GM19467 (cell line): ENCODE measurements around the gene ANXA9.
A peak's percentile ranks its signal among the peaks of the same experiment; 100 is the strongest.

Source experiments
- ATAC-seq: cut with Tn5 transposase; IDR thresholded peaks from one replicate; pipeline ENCODE4 v1.9.1; 2021; ENCODE audit warnings: mild to moderate bottlenecking, moderate library complexity; ENCODE audit not compliant: unreplicated experiment

Gene ANXA9

DNA sequence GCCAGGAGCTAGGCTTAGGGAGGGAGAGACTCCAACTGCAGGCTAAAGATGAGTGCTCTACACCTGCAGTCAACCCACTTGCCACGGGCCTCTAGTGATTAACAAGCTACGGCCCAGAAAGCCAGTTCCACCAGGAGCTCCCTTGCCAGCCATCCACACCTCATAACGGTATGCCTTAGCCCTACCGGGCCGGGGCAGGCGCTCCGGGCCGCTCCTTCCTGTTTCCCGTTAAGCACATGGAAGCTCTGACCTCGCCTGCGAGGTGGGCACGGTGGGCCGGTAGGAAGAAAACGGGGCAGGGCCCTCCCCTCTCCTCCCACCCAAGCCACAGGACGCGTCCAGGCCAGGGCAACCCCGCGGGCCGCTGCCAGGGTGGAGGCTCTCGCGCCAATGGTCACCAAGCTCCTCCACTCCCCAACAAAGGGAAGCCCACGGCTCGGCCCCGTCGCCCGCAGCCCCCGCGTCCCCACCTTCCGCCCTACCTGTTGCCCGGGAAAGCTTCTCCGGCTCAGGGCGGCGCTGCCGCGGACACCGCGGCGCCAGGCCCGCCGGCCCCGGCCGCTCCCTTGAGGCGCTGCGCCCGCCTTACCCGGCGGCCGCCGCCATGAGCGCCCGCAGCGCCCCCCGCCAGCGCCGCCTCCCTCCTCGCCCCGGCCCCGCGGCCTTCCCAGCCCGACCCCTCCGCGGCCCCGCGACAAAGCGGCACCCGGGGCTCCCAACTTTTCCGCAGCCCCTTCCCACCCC is 8.1 kb upstream of the ANXA9 start:
- ATAC-seq: peak; percentile 33

GRCh38 chr1:150974580-150975478 is 7.3 kb upstream of the ANXA9 start, which contains the start of gene CERS2:
Gene CERS2 (minus strand): TSS chr1:150974835. CDS start chr1:150969090, 5,745 bp downstream.
- ATAC-seq: peak; percentile 57

DNA sequence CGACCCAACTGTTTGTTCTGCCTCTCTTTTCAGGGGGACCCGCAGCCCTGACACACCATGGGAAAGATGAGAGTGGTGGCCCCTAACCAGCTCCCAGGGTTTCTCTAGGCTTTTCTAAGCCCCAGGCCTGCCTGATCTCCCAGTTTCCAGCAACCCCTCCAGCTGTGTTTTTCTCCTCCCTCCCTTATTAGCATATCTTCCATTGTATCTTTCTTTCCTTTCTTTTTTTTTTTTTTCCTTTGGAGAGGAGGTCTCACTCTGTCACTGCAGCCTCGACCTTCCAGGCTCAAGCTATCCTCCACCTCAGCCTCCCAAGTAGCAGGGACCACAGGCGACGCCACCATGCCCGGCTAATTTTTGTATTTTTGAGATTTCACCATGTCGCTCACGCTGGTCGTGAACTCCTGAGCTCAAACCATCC is 5.7 kb upstream of the ANXA9 start:
- ATAC-seq: no peak

DNA sequence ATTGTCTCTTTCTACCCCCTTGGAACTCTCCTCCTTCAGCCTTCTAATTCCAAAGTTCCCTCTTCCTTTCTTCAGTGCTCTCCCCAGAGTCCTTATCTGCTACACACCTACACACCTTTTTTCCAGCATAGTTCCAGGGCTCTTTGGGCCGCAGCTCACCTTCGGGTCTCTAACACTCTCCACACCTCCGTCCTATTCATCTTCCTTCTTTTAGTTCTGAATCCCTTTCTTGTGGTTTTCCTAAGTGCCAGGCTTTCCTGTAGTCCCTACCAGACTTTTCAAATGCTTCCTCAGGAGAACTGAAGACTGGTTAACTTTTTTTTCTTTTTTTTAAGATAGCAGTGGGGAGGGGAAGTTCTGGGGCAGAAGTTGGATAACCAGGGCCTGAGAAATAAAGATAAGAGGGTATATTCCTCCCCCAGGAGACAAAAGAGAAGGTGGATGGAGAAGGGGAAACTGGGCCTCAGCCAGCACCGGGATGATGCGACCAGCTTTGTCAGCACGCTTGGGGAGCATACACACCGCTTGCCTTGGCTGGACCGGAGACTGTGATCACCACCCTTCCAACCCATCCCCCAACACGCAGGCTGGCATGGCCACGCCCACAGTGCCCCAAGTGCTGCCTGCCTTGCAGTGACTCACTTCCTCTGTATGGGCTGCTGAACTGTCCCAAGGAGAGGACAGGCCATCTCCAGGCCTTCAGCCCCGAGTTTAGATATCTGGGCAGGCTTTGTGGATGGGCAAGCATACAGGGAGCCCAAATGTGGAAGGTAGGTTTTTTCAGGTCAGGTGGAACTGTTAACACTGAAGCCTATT is 5.0 kb upstream of the ANXA9 start:
- no peak for ATAC-seq

- no peak for ATAC-seq
Observed at GRCh38 chr1:150979092-150980056, 2.7 kb upstream of the ANXA9 start.

GRCh38 chr1:150981177-150981804 is 801 bp upstream of the ANXA9 start:
- ATAC-seq: no peak

DNA sequence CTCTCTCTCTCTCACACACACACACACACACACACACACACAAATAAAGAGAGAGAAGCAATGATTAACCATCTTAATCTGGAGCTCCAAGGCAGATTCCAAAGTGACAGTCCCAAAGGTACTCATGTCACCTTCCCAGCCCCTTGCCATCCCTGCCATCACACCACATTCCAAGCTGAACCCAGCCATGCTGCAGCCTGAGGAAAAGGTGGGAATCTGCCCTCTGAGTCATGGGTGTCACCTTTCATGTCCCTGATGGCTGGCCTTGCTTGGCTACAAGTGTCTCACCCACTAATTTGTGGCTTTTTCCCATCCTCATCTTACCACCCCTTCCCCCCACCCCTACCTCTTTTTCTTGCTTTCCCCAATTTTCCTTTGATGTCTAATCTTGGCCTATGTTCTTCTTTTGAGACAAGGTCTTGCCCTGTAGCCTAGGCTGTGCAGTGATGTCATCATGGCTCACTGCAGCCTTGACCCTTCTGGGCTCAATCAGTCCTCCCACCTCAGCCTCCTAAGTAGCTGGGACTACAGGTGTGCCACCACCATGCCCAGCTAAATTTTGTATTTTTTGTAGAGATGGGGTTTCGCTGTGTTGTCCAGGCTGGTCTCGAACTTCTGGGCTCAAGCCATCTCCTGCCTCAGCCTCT is 3.2 kb downstream of the ANXA9 start:
- no peak for ATAC-seq

DNA sequence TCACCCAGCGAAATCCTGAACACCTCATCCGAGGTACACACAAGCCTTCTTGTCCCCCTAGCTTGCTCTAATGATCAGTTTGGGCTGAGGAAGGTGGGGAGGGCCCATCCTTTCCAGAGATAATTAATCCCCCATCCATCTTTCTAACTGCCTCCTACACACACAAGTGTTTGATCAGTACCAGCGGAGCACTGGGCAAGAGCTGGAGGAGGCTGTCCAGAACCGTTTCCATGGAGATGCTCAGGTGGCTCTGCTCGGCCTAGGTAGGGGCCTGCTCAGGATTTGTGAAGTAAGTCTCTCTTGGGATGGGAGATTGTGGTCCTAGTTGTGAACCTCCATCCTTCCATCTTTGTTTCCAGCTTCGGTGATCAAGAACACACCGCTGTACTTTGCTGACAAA is 5.8 kb downstream of the ANXA9 start:
- ATAC-seq: no peak

DNA sequence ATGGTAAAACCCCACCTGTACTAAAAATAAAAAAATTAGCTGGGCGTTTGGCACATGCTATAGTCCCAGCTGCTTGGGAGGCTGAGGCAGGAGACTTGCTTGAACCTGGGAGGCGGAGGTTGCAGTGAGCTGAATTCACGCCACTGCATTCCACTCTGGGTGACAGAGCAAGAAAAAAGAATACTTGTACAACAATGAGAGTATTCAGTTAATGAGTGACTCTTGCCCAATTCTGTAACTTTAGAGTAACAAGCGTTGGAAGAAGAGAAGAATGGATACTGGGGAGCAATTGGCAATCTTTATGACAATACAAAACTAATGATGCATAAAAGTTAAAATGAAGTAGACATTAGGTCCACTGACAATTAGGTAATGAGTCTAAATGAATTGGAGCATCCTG is 10.5 kb downstream of the ANXA9 start:
- ATAC-seq: no peak

DNA sequence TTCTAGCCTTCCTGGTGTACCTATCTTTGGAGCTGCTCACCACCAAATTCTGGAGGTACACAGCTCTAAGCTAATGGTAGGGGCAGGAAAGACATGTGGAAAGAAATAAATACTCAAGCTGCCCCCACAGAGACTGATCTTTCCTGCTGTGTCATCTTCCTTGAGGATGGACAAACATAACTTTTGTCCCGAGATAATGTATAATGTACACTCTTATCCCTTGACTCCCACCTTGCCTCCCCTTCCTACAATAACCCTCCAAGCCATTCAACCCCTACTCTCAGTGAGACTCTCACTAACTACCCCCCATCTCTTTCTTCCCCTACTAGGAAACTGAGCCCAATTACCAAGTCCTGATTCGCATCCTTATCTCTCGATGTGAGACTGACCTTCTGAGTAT is 12.2 kb downstream of the ANXA9 start:
- ATAC-seq: no peak

DNA sequence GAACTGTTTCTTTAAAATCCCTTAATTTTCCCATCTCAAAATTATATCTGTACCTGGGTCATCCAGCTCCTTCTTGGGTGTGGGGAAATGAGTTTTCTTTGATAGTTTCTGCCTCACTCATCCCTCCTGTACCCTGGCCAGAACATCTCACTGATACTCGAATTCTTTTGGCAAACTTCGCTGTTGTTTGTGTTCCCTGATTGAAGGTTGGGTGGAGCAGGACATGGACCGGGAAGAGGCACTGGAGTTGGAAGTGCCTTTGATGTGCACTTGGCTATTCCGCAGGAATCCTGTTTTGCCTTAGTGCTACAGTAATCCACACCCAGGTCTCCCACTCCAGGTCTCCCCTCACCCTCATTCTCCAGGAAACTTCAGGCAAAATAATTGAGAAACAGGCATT is 13.4 kb downstream of the ANXA9 start:
- ATAC-seq: no peak

DNA sequence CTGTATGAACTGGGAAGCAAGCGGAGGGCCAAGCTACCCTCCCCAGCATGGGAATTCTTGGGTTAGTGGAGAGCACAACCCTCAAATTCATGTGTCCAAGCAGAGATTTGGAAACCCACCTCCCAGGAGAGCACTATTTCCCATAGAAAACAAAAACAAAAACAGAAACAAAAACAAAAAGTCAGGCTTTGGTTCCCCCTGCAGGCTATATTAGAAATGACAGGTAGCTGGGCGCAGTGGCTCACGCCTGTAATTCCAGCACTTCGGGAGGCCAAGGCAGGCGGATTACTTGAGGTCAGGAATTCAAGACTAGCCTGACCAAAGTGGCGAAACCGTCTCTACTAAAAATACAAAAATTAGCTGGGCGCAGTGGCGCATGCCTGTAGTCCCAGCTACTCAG is 13.8 kb downstream of the ANXA9 start:
- ATAC-seq: no peak

GRCh38 chr1:150997126-150997872 is 15.2 kb downstream of the ANXA9 start:
- ATAC-seq: no peak

DNA sequence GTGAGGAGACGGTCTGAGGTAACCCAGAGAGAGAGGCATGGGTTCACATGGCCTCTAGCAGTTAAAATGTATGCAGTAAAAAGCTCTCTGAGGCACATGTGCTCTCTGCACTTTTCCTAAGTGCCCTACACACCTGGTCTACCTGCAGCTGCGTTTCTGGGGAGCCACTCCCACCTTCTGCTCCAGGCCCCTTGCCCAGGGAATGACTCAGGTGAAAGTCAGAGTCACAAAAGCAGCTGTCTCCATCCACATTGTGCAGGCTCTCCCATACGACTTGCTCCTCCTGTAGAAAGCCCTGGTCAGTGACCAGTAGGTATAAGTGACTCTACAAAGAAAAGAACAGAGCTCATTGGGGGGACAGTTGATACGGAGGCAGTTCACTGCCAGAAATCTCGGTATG is 15.9 kb downstream of the ANXA9 start:
- ATAC-seq: no peak

- no peak for ATAC-seq
Observed at GRCh38 chr1:150999051-150999674, 17.1 kb downstream of the ANXA9 start.

GRCh38 chr1:150999926-151000325 is 17.8 kb downstream of the ANXA9 start:
- ATAC-seq: no peak

- ATAC-seq: no peak
Observed at GRCh38 chr1:151000408-151000807, 18.3 kb downstream of the ANXA9 start.

- no peak for ATAC-seq
Observed at GRCh38 chr1:151001602-151002001, 19.5 kb downstream of the ANXA9 start.
